ENCODE measurements around the gene PDE3A.

DNA sequence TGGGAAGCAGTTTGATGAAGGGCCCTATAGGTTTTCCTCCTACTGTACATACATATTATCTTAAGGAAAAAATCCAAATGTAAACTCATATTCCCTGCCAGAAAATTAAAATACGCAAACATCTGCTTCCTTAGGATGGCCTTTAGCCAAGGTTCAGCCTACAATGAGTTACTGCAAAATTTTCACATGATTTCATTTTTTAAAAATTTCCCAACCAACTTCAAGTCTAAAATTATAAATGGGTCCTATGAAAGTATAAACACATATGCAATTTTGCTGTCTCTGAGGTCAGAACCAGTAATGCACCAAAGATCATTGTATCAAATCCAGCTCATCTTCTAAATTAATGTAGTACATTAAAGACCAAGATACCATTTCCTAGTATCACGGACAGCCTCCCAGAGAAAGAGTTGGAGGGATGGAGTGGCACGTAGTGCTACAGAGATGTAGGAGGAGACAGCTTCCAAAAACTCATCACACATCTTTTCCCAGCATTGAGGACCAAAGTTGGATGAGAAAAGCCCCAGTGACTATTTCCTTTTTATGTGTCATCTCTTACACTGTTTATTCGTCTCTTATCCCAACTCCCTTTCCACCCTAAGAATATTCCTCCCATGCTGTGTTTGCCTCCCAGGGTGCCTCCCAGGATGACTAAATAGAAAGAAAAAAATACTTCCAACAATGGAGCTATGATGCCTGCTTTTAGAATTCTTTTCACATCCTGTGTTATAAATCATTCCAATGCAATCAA, 234.5 kb downstream of the PDE3A start:
- TF ChIP-seq CTCF (IDR thresholded peaks at IDR 0.05) (no peak), POLR2AphosphoS5 (IDR thresholded peaks at IDR 0.05) (no peak), POLR2A (IDR thresholded peaks at IDR 0.05) (no peak), EP300 (IDR thresholded peaks at IDR 0.05; ENCODE audit: low read depth) (no peak)

Measured in transverse colon (tissue), 4 donors.